Stimulated activated CD4-positive, alpha-beta T cell treated with anti-CD3 and anti-CD28 coated beads, Interleukin-15, amount 100 ng/mL, for 1 hour (primary cell): ENCODE measurements around the gene RERE.

Experiments
- DNase-seq, 2 donors: peaks; one replicate each; pipeline ENCODE4 v3.0.0-alpha.2; 2020; ENCODE audit warnings: low read depth in 1 of 2, low spot score in 1 of 2

The RERE gene

GRCh38 chr1:8343044-8343443, 474.4 kb downstream of the RERE start:
- no peak for DNase-seq

- DNase-seq: no peak
Observed at GRCh38 chr1:8342325-8342724, 475.1 kb downstream of the RERE start.

- DNase-seq: no peak
Observed at GRCh38 chr1:8340448-8340847, 477.0 kb downstream of the RERE start.

GRCh38 chr1:8339203-8339600, 478.2 kb downstream of the RERE start:
- no peak for DNase-seq

GRCh38 chr1:8338526-8339202, 478.8 kb downstream of the RERE start:
- no peak for DNase-seq

- no peak for DNase-seq
Observed at GRCh38 chr1:8337776-8338525, 479.5 kb downstream of the RERE start.

GRCh38 chr1:8335246-8335645, 482.2 kb downstream of the RERE start:
- no peak for DNase-seq

- no peak for DNase-seq
Observed at GRCh38 chr1:8334106-8334851, 483.2 kb downstream of the RERE start.

- DNase-seq: no peak
Observed at GRCh38 chr1:8333246-8333987, 484.0 kb downstream of the RERE start.

- no peak for DNase-seq
Observed at GRCh38 chr1:8332806-8333205, 484.6 kb downstream of the RERE start.

- no peak for DNase-seq
Observed at GRCh38 chr1:8330271-8331125, 486.9 kb downstream of the RERE start.

- DNase-seq: no peak
Observed at GRCh38 chr1:8329858-8330257, 487.6 kb downstream of the RERE start.

GRCh38 chr1:8329439-8329838, 488.0 kb downstream of the RERE start:
- DNase-seq: no peak

GRCh38 chr1:8328271-8328670, 489.2 kb downstream of the RERE start:
- DNase-seq: no peak

- no peak for DNase-seq
Observed at GRCh38 chr1:8326265-8326664, 491.2 kb downstream of the RERE start.

- DNase-seq: no peak
Observed at GRCh38 chr1:8325771-8326170, 491.7 kb downstream of the RERE start.

- DNase-seq: no peak
Observed at GRCh38 chr1:8324176-8324810, 493.1 kb downstream of the RERE start.

GRCh38 chr1:8323706-8324105, 493.7 kb downstream of the RERE start:
- no peak for DNase-seq

- no peak for DNase-seq
Observed at GRCh38 chr1:8321612-8322011, 495.8 kb downstream of the RERE start.

- DNase-seq: no peak
Observed at GRCh38 chr1:8318436-8318835, 499.0 kb downstream of the RERE start.
